K562 (cell line): Measurements from ENCODE around the gene TMEM255A. TPM values are rescaled to one million over a fixed set of nuclear protein-coding genes. Genes with fewer than 3 reads are reported as not detected.

Experiments
- CBX8 ChIP-seq: fragments of 200-600 bp; sonication (generic); IDR thresholded peaks from 2 replicates; pipeline ENCODE4 v1.6.1; 2012; ENCODE audit warnings: borderline replicate concordance, mixed run types, low read depth, mild to moderate bottlenecking, moderate library complexity, mixed read lengths, low read length, control low read depth, inconsistent platforms; ENCODE audit not compliant: poor library complexity, severe bottlenecking; ENCODE audit errors: extremely low read depth
- CREB5 ChIP-seq: fragments of 250-450 bp; sonication (Bioruptor Pico); IDR thresholded peaks from 2 replicates; pipeline ENCODE4 v1.5.0; 2020; ENCODE audit warnings: mild to moderate bottlenecking
- FOXP1 ChIP-seq: sonication (generic); formaldehyde crosslinking; IDR thresholded peaks from 2 replicates; pipeline ENCODE4 v1.8.0; 2022; ENCODE audit warnings: mild to moderate bottlenecking, missing genetic modification reagents
- KAT2B ChIP-seq: IDR thresholded peaks from one replicate; pipeline ENCODE4 v1.6.1; 2012; ENCODE audit warnings: low read depth, mild to moderate bottlenecking, control low read depth, inconsistent platforms, low read length, moderate library complexity
- MTA2 ChIP-seq: fragments of 450-650 bp; IDR thresholded peaks from 2 replicates; pipeline ENCODE4 v1.6.1; 2016; ENCODE audit warnings: low read depth
- NCOA6 ChIP-seq: fragments of 450-650 bp; IDR thresholded peaks from 2 replicates; pipeline ENCODE4 v1.6.1; 2017; ENCODE audit warnings: mild to moderate bottlenecking
- NFYB ChIP-seq: IDR thresholded peaks from 2 replicates; pipeline ENCODE4 v1.6.1; 2011; ENCODE audit warnings: mild to moderate bottlenecking, moderate library complexity; ENCODE audit not compliant: insufficient read length; ENCODE audit errors: extremely low read depth
- NR2C1 ChIP-seq, 2 experiments: fragments of 450-650 bp; IDR thresholded peaks; 2 replicates each; pipeline ENCODE4 v1.6.1; 2017; ENCODE audit warnings: mild to moderate bottlenecking in 2 of 2, antibody characterized with exemption in 1 of 2, inconsistent platforms in 1 of 2, missing compliant biosample characterization in 1 of 2, missing genetic modification characterization in 1 of 2
- NR2C2 ChIP-seq, 2 experiments: fragments of 200-800 bp in 1 of 2; sonication (Bioruptor generic) in 1 of 2; sonication (generic) in 1 of 2; formaldehyde crosslinking in 1 of 2; IDR thresholded peaks; 2 replicates each; pipeline versions ENCODE4 v1.6.1 to v1.8.0; 2016 to 2022; ENCODE audit warnings: mild to moderate bottlenecking in 1 of 2, missing compliant biosample characterization in 1 of 2, missing genetic modification characterization in 1 of 2, missing genetic modification reagents in 1 of 2
- RBM14 ChIP-seq: fragments of 200-400 bp; formaldehyde crosslinking; IDR thresholded peaks from 2 replicates; pipeline ENCODE4 v1.6.1; 2018; ENCODE audit warnings: low read depth, mild to moderate bottlenecking, low read length, moderate library complexity, borderline replicate concordance; ENCODE audit not compliant: insufficient read depth
- SRSF1 ChIP-seq: fragments of 200-400 bp; formaldehyde crosslinking; IDR thresholded peaks from 2 replicates; pipeline ENCODE4 v1.6.1; 2017; ENCODE audit warnings: mild to moderate bottlenecking, low read depth, low read length, moderate library complexity
- SRSF7 ChIP-seq: fragments of 200-400 bp; formaldehyde crosslinking; optimal IDR thresholded peaks from 2 replicates; pipeline ENCODE3; 2017; ENCODE audit warnings: mild to moderate bottlenecking, low read depth, low read length
- TFAP4 ChIP-seq: sonication (generic); formaldehyde crosslinking; IDR thresholded peaks from 2 replicates; pipeline ENCODE4 v1.8.0; 2022; ENCODE audit warnings: missing genetic modification reagents, mild to moderate bottlenecking, moderate library complexity, borderline replicate concordance
- ZBTB9 ChIP-seq: fragments of 450-650 bp; formaldehyde crosslinking; IDR thresholded peaks from 2 replicates; pipeline ENCODE4 v1.4.0; 2020; ENCODE audit warnings: mild to moderate bottlenecking, moderate library complexity
- ZNF133 ChIP-seq: fragments of 250-450 bp; sonication (Bioruptor Pico); IDR thresholded peaks from 2 replicates; pipeline ENCODE4 v1.4.0; 2020; ENCODE audit warnings: mild to moderate bottlenecking
- ZNF384 ChIP-seq: IDR thresholded peaks from 2 replicates; pipeline ENCODE4 v1.6.1; 2012; ENCODE audit warnings: low read depth, low read length, improper control_type of control experiment
- ZNF584 ChIP-seq: fragments of 200-800 bp; sonication (Bioruptor generic); IDR thresholded peaks from 2 replicates; pipeline ENCODE4 v1.6.1; 2016; ENCODE audit warnings: low read depth, mild to moderate bottlenecking, missing genetic modification characterization, missing compliant biosample characterization
- ZNF586 ChIP-seq: fragments of 450-650 bp; formaldehyde crosslinking; conservative IDR thresholded peaks from 2 replicates; pipeline ENCODE4 v1.4.0; 2020; ENCODE audit warnings: mild to moderate bottlenecking, moderate library complexity
- ZNF764 ChIP-seq: fragments of 250-450 bp; sonication (Bioruptor Pico); IDR thresholded peaks from 2 replicates; pipeline ENCODE4 v1.4.0; 2020; ENCODE audit warnings: low read depth, mild to moderate bottlenecking, moderate library complexity
- ZNF785 ChIP-seq: fragments of 250-450 bp; sonication (Bioruptor Pico); IDR thresholded peaks from 2 replicates; pipeline ENCODE4 v1.4.0; 2020; ENCODE audit warnings: mild to moderate bottlenecking
- polyA plus RNA-seq, 8 experiments: library from polyadenylated mRNA; depleted of rRNA in 4 of 8; stranded (reverse) in 5 of 8; unstranded in 3 of 8; fragments of >200 nt; fragmentation: Nextera tagmentation in 2 of 8; fragmentation: Illumina TruSeq in 1 of 8; extraction: Ambion mirVana in 2 of 8; extraction: Trizol in 1 of 8; gene quantifications; 2 replicates each; pipeline versions ENCODE4 v1.2.1 to v1.2.3, GENCODE V29; 2011 to 2014; ENCODE audit warnings: inconsistent platforms in 1 of 8, missing spikeins in 1 of 8
- total RNA-seq, 7 experiments: library from RNA; depleted of rRNA in 6 of 7; stranded (reverse); fragments of >200 nt in 6 of 7; fragmentation: Illumina TruSeq in 2 of 7; extraction: Trizol in 2 of 7; gene quantifications; 2 replicates each; pipeline versions ENCODE4 v1.2.1 to v1.2.3, GENCODE V29; 2011 to 2021; ENCODE audit warnings: low replicate concordance in 1 of 7
- TF ChIP-seq, protein P1 (sequence below): fragments of 450-650 bp; IDR thresholded peaks from 2 replicates; pipeline ENCODE4 v1.6.1; 2016; ENCODE audit warnings: mild to moderate bottlenecking

The TMEM255A gene
- total and polyA plus RNA-seq, 9 of the 15 experiments (the other 6 are each of a cell fraction or from before 2014, with no cell fraction given) = 0.01 TPM; not detected in 8

GRCh38 chrX:120244735-120245498, 66.3 kb downstream of the TMEM255A start (continued):
- TF ChIP-seq ZNF133 (CRISPR knock-in tag) = no peak
- TF ChIP-seq CBX8 = no peak
- peak; percentile 67; the same call in 1 of the 2 replicates for TF ChIP-seq NR2C2 (CRISPR knock-in tag; IDR thresholded peaks at IDR 0.05)
- TF ChIP-seq NR2C2 (tag; IDR thresholded peaks at IDR 0.05) = peak; percentile 92
- TF ChIP-seq SRSF7 = no peak
- peak; percentile 99 for TF ChIP-seq FOXP1 (CRISPR knock-in tag)
- no peak for TF ChIP-seq SRSF1
- no peak for TF ChIP-seq RBM14
- TF ChIP-seq ZNF384 = no peak
- TF ChIP-seq CREB5 (CRISPR knock-in tag) = no peak
- peak; percentile 77 for TF ChIP-seq NR2C1 (IDR thresholded peaks at IDR 0.05)
- peak; percentile 87 for TF ChIP-seq NR2C1 (tag; IDR thresholded peaks at IDR 0.05)
- no peak for TF ChIP-seq ZNF584 (CRISPR knock-in tag)
- no peak for TF ChIP-seq NFYB
- TF ChIP-seq MTA2 = no peak
- TF ChIP-seq ZBTB9 (CRISPR knock-in tag) = no peak
- no peak for TF ChIP-seq ZNF764
- TF ChIP-seq, protein P1, sequence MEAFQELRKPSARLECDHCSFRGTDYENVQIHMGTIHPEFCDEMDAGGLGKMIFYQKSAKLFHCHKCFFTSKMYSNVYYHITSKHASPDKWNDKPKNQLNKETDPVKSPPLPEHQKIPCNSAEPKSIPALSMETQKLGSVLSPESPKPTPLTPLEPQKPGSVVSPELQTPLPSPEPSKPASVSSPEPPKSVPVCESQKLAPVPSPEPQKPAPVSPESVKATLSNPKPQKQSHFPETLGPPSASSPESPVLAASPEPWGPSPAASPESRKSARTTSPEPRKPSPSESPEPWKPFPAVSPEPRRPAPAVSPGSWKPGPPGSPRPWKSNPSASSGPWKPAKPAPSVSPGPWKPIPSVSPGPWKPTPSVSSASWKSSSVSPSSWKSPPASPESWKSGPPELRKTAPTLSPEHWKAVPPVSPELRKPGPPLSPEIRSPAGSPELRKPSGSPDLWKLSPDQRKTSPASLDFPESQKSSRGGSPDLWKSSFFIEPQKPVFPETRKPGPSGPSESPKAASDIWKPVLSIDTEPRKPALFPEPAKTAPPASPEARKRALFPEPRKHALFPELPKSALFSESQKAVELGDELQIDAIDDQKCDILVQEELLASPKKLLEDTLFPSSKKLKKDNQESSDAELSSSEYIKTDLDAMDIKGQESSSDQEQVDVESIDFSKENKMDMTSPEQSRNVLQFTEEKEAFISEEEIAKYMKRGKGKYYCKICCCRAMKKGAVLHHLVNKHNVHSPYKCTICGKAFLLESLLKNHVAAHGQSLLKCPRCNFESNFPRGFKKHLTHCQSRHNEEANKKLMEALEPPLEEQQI = peak; percentile 90
- peak; percentile 57; the same call in 1 of the 2 replicates for TF ChIP-seq TFAP4 (CRISPR knock-in tag)
- TF ChIP-seq KAT2B = no peak
- TF ChIP-seq ZNF785 = no peak
- TF ChIP-seq ZNF586 (CRISPR knock-in tag) = no peak
- no peak for TF ChIP-seq NCOA6
